Left forelimb (tissue), 1 donor: Measurements from ENCODE around the gene TEX51.

ENCODE experiments used
- DNase-seq: peaks from one replicate; pipeline ENCODE4 v3.0.0-alpha.2; 2018; ENCODE audit warnings: low spot score

Gene TEX51

GRCh38 chr2:126914811-126915500 is 16.3 kb downstream of the TEX51 start:
- DNase-seq, result no peak

GRCh38 chr2:126915903-126916302 is 17.2 kb downstream of the TEX51 start:
- no peak for DNase-seq

- DNase-seq, result no peak
Observed at GRCh38 chr2:126916744-126917143, 18.1 kb downstream of the TEX51 start.

- DNase-seq, result peak; percentile 17
Observed at GRCh38 chr2:126921066-126921465, 22.4 kb downstream of the TEX51 start.

- no peak for DNase-seq
Observed at GRCh38 chr2:126930970-126931590, 32.4 kb downstream of the TEX51 start.

- no peak for DNase-seq
Observed at GRCh38 chr2:126932529-126932928, 33.8 kb downstream of the TEX51 start.

- no peak for DNase-seq
Observed at GRCh38 chr2:126932966-126933710, 34.4 kb downstream of the TEX51 start.

GRCh38 chr2:126933711-126934091 is 35.0 kb downstream of the TEX51 start:
- DNase-seq, result no peak

GRCh38 chr2:126934809-126935208 is 36.1 kb downstream of the TEX51 start:
- DNase-seq, result no peak

GRCh38 chr2:126935774-126936173 is 37.1 kb downstream of the TEX51 start:
- DNase-seq, result no peak

GRCh38 chr2:126936219-126936723 is 37.6 kb downstream of the TEX51 start:
- no peak for DNase-seq

GRCh38 chr2:126940331-126940730 is 41.6 kb downstream of the TEX51 start:
- DNase-seq, result no peak

GRCh38 chr2:126942427-126943203 is 43.9 kb downstream of the TEX51 start:
- DNase-seq, result no peak

GRCh38 chr2:126943612-126944348 is 45.1 kb downstream of the TEX51 start:
- no peak for DNase-seq

- no peak for DNase-seq
Observed at GRCh38 chr2:126945118-126945517, 46.4 kb downstream of the TEX51 start.

- no peak for DNase-seq
Observed at GRCh38 chr2:126946318-126947102, 47.8 kb downstream of the TEX51 start.

GRCh38 chr2:126947103-126947429 is 48.4 kb downstream of the TEX51 start:
- no peak for DNase-seq

- no peak for DNase-seq
Observed at GRCh38 chr2:126949775-126950174, 51.1 kb downstream of the TEX51 start.

- DNase-seq, result no peak
Observed at GRCh38 chr2:126950504-126950903, 51.8 kb downstream of the TEX51 start.
